Measurements from ENCODE around the gene PIK3R3. TPM values are rescaled to one million over a fixed set of nuclear protein-coding genes. Genes with fewer than 3 reads are reported as not detected.
"Not testable (repeated sequence)": the region's sequence is repeated elsewhere in the genome, so short reads cannot be mapped to it uniquely, and the experiment has no call there.

The PIK3R3 gene
- polyA plus RNA-seq, 3 donors, result 19.8 to 32.3 (median 32.3) TPM

GRCh38 chr1:46130121-46130520 lies 2.3 kb downstream of the PIK3R3 start:
- DNase-seq (ENCODE audit: extremely low read depth in 1 of 11, low read depth in 9 of 11, low spot score in 4 of 11), result no peak

GRCh38 chr1:46128344-46128743 lies 4.1 kb downstream of the PIK3R3 start:
- no peak for DNase-seq (ENCODE audit: extremely low read depth in 1 of 11, low read depth in 9 of 11, low spot score in 4 of 11)

GRCh38 chr1:46118856-46119255 lies 13.6 kb downstream of the PIK3R3 start:
- DNase-seq (ENCODE audit: extremely low read depth in 1 of 11, low read depth in 9 of 11, low spot score in 4 of 11), result no peak

- DNase-seq (ENCODE audit: extremely low read depth in 1 of 11, low read depth in 9 of 11, low spot score in 4 of 11), result no peak
Measured at GRCh38 chr1:46117810-46118494, 14.5 kb downstream of the PIK3R3 start.

GRCh38 chr1:46114925-46115603 lies 17.4 kb downstream of the PIK3R3 start:
- DNase-seq (ENCODE audit: extremely low read depth in 1 of 11, low read depth in 9 of 11, low spot score in 4 of 11), result no peak

GRCh38 chr1:46113948-46114347 lies 18.5 kb downstream of the PIK3R3 start:
- no peak for DNase-seq (ENCODE audit: extremely low read depth in 1 of 11, low read depth in 9 of 11, low spot score in 4 of 11)

GRCh38 chr1:46112108-46112507 lies 20.3 kb downstream of the PIK3R3 start:
- no peak for DNase-seq (ENCODE audit: extremely low read depth in 1 of 11, low read depth in 9 of 11, low spot score in 4 of 11)

- no peak for DNase-seq (ENCODE audit: extremely low read depth in 1 of 11, low read depth in 9 of 11, low spot score in 4 of 11)
Measured at GRCh38 chr1:46110521-46110920, 21.9 kb downstream of the PIK3R3 start.

GRCh38 chr1:46102769-46103476 lies 29.5 kb downstream of the PIK3R3 start:
- no peak for DNase-seq (ENCODE audit: extremely low read depth in 1 of 11, low read depth in 9 of 11, low spot score in 4 of 11)

GRCh38 chr1:46099215-46099614 lies 33.2 kb downstream of the PIK3R3 start:
- no peak for DNase-seq (ENCODE audit: extremely low read depth in 1 of 11, low read depth in 9 of 11, low spot score in 4 of 11)

GRCh38 chr1:46098027-46098712 lies 34.3 kb downstream of the PIK3R3 start:
- DNase-seq (ENCODE audit: extremely low read depth in 1 of 11, low read depth in 9 of 11, low spot score in 4 of 11), result no peak

GRCh38 chr1:46097149-46097472 lies 35.3 kb downstream of the PIK3R3 start:
- DNase-seq (ENCODE audit: extremely low read depth in 1 of 11, low read depth in 9 of 11, low spot score in 4 of 11), result no peak

- no peak for DNase-seq (ENCODE audit: extremely low read depth in 1 of 11, low read depth in 9 of 11, low spot score in 4 of 11)
Measured at GRCh38 chr1:46096269-46097148, 35.9 kb downstream of the PIK3R3 start.

- not testable (repeated sequence) for DNase-seq (ENCODE audit: extremely low read depth in 1 of 11, low read depth in 9 of 11, low spot score in 4 of 11)
Measured at GRCh38 chr1:46095110-46095509, 37.3 kb downstream of the PIK3R3 start.

GRCh38 chr1:46094471-46095005 lies 37.9 kb downstream of the PIK3R3 start:
- peak in 2 of 11 donors; percentile 0 to 3 for DNase-seq (ENCODE audit: extremely low read depth in 1 of 11, low read depth in 9 of 11, low spot score in 4 of 11)

GRCh38 chr1:46093832-46094231 lies 38.6 kb downstream of the PIK3R3 start:
- DNase-seq (ENCODE audit: extremely low read depth in 1 of 11, low read depth in 9 of 11, low spot score in 4 of 11), result not testable (repeated sequence)

GRCh38 chr1:46087891-46088290 lies 44.5 kb downstream of the PIK3R3 start:
- DNase-seq (ENCODE audit: extremely low read depth in 1 of 11, low read depth in 9 of 11, low spot score in 4 of 11), result no peak

GRCh38 chr1:46086576-46086975 lies 45.9 kb downstream of the PIK3R3 start:
- DNase-seq (ENCODE audit: extremely low read depth in 1 of 11, low read depth in 9 of 11, low spot score in 4 of 11), result no peak

Measured in renal cortex interstitium (tissue), 11 donors.